Stimulated activated CD4-positive, alpha-beta T cell treated with anti-CD3 and anti-CD28 coated beads, Interleukin-4, amount 100 ng/mL, for 48 hours (primary cell): ENCODE measurements around the gene MEIOSIN.
"Not testable (repeated sequence)": the region's sequence is repeated elsewhere in the genome, so short reads cannot be mapped to it uniquely, and the experiment has no call there.

Source experiments
- DNase-seq, 2 donors: peaks; one replicate each; pipeline ENCODE4 v3.0.0-alpha.2; 2020; ENCODE audit warnings: low read depth in 2 of 2

MEIOSIN gene

DNA sequence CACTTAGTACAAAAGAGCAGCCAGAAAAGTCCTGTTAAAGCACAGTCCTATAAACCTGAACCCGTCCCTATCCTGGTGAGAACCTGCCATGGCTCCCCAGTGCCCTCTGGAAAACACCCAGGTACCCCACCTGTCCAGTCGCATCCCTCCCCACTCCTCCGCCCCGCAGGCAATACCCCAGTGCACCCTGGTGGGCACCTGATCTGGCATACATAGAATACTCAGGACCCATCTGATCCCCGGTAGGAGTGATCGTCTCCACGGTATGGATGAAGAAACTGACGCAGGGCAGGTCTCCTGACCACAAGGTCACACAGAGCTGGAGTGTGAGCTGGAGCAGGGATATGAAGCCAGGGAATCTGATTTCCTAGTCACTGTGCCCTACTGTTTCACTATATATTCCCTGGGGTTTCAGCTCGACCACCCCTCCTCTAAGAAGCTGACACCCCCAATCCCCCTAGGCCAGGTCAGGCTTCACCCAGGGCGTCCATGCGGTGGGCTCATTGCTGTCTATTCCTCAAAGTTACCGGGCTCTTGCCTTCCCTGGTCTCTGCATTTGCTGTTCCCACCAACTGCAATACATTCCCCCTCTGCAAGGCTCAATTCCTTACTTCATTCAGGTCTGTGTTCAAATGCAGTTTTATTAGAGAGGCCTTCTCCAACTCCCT is 15.1 kb upstream of the MEIOSIN start:
- no peak for DNase-seq

DNA sequence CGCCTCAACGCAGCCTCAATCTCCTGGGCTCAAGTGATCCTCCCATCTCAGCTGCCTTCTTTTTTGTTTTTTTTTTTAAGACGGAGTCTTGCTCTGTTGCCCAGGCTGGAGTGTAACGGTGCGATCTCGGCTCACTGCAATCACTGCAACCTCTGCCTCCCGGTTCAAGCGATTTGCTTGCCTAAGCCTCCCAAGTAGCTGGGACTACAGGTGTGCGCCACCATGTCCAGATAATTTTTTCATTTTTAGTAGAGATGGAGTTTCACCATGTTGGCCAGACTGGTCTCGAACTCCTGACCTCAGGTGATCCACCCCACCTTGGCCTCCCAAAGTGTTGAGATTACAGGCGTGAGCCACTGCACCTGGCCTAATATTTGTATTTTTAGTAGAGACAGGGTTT is 13.2 kb upstream of the MEIOSIN start:
- not testable (repeated sequence) for DNase-seq

DNA sequence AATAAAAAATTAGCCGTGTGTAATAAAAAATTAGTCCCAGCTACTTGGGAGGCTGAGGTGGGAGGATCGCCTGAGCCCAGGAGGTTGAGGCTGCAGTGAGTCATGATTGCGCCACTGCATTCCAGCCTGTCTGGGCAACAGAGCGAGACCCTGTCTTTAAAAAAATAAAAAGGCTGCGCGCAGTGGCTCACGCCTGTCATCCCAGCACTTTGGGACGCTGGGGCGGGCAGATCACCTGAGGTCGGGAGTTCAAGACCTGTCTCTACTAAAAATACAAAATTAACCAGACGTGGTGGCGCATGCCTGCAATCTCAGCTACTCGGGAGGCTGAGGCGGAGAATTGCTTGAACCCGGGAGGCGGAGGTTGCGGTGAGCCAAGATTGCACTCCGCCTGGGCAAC is 4.6 kb upstream of the MEIOSIN start:
- DNase-seq: not testable (repeated sequence)

DNA sequence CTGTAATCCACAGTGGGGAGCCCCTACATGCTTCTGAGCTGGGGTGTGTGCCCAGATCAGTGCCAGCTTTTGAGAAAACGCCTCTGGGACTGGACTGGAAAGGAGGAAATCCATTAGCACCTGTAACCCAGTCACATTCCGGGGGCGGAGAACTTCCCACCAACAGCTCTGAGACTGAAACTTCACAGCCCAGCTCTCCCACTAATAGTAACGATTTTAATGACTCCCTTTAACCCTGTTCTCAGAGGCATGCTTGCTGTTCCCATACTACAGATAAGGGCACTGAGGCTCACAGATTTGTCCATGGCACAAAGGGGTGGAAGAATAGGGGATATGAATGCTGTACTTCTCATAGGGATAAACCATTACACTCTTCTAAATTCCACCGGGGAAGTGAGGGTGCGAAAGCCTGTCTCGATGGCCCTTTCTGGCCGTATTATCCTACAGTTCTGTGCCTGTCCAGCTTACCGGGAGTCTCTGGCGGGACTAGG is 3.4 kb upstream of the MEIOSIN start:
- no peak for DNase-seq

- peak; percentile 90 to 94 for DNase-seq
Measured at GRCh38 chr19:45730368-45731288, 2.6 kb upstream of the MEIOSIN start, which contains the start of gene FBXO46. TSS of gene FBXO46 (minus strand) at chr19:45730896. CDS start at chr19:45713495, 17,401 bp downstream.

GRCh38 chr19:45739498-45740439 is 6.5 kb downstream of the MEIOSIN start:
- no peak for DNase-seq

DNA sequence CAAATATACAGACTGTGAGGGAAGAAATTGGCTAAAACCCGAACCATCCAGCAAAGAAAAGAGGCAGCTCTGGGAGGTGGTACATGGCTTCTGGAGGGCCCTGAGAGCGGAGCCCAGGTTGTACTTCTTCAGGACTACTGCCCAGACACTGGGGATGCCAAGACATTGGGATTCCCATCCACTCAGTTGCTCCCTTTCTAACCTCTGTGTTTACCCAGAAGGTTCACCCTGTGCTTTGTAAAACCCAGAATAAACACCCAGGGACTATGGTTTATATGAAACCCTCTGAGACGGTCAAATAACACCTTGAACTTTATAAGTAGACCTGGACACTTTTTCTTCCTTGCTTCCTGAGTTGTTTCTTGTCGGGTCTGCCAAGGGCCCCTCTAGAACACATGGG is 9.7 kb downstream of the MEIOSIN start:
- no peak for DNase-seq

DNA sequence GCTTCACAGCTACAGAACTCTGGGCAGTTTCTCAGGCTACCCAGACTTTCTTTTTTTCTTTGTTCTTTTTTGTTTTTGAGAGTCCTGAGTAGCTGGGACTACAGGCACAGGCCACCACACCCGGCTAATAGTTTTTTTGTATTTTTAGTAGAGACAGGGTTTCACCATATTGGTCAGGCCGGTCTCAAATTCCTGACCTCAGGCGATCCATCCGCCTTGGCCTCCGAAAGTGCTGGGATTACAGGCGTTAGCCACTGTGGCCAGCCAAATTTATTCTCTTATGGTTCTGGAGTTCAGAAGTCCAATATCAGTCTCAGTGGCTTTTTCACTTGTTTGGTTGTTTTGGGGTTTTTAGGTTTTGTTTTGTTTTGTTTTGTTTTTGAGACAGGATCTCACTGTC is 12.4 kb downstream of the MEIOSIN start:
- DNase-seq: no peak

DNA sequence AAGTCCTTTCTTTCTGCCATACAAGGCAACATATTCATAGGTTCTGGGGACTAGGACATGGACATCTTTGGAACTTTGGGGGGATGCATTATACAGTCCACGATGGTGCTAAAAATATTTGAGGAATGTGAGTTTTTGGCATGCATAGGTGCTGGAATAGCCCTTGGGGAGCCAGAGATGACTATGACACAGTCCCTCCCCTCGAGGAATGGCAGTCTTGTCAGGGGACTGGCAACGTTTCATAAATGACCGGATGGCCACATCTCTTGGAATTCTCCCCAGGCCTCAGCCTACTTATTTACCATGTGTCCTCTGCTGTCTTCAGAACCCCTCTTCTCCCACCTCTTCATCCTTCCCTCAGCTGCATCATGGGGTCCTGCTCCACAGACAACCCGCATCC is 13.6 kb downstream of the MEIOSIN start:
- no peak for DNase-seq

DNA sequence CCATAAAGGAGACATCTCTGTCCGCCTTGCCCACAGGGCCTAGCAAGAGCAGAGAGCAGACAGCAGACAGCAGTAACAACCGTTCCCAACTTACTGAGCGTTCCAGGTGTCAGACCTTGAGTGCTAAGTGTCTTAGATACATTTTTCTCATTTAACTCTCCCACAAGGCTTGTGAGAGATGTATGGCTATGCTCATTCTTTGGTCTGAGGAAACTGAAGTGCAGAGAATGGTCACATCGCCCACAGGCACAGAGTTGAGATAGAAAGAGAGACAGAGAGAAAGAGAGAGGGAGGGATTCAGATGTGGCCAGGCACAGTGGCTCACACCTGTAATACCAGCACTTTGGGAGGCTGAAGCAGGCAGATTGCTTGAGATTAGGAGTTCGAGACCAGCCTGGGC is 14.3 kb downstream of the MEIOSIN start:
- no peak for DNase-seq

GRCh38 chr19:45751483-45751882 is 18.2 kb downstream of the MEIOSIN start:
- not testable (repeated sequence) for DNase-seq

- DNase-seq: no peak
Measured at GRCh38 chr19:45752639-45753038, 19.4 kb downstream of the MEIOSIN start.

- no peak for DNase-seq
Measured at GRCh38 chr19:45753548-45753947, 20.3 kb downstream of the MEIOSIN start.

DNA sequence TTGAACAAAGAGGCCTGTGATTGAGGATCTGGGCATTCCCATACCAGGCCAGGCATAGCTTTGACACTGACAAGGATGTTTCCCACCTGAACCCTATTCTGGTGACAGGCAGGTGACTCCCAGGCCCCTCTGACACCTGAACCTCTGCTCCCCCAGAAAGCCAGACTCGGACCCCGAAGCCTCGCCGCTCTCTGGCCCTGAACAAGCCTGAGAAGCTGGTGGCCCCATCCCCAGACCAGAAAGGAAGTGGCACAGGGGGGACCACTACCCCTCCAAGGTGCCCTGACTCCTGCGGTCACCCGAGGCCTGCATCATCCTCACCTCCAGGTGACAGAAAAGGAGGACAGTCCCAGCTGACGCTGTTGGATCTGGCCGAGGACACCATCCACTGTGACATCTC is 21.1 kb downstream of the MEIOSIN start:
- DNase-seq: no peak

DNA sequence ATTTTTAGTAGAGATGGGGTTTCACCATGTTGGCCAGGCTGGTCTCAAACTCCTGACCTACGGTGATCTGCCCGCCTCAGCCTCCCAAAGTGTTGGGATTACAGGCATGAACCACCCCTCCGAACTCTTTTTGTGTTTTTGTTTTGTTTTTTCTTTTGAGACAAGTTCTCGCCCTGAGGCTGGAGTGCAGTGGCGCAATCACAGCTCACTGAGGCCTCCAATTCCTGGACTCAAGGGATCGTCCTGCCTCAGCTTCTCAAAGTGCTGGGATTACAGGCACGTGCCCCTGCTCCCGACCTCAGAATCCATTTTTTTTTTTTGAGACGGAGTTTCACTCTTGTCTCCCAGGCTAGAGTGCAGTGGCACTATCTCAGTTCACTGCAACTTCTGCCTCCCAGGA is 24.5 kb downstream of the MEIOSIN start:
- DNase-seq: no peak

DNA sequence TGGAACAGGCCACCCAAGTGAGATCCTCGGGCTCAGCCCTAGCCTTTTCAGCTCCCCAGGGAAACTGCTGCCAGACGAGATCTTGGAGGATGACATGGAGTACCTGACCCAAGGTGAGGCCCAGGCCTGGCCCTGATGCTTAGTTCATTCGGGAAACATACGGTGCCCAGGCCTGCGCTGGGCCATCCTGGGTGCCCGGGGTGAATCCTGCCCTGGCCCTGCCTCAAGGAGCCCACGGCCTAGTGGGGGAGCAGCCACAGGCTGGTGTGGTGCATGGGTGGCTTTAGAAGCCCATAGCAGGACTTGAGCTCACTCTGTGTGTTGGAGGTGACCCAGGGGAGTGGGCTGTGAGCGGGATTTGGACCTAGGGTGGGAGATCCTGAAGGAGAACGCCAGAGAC is 25.7 kb downstream of the MEIOSIN start:
- no peak for DNase-seq

DNA sequence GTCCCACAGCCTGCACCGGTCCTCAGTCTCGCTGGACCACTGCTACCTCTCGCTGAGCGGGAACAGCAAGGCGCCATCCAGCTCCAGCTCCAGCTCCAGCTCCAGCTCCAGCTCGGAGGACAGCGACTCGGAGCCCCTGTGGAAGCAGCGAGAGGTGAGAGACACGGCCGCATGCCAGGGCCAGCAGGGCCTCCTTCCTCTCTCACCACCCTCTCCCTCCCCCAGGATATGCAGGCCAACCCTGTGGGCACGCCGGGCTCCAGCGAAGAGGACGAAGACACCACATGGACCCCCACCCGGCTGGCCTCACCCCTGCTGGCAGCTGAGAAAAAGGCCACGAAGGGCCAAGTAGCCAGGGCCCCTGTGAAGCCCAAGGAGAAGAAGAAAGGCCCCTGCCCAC is 28.5 kb downstream of the MEIOSIN start:
- DNase-seq: no peak

- DNase-seq: no peak
Measured at GRCh38 chr19:45762870-45763631, 29.8 kb downstream of the MEIOSIN start.

- DNase-seq: no peak
Measured at GRCh38 chr19:45763691-45764294, 30.6 kb downstream of the MEIOSIN start.

DNA sequence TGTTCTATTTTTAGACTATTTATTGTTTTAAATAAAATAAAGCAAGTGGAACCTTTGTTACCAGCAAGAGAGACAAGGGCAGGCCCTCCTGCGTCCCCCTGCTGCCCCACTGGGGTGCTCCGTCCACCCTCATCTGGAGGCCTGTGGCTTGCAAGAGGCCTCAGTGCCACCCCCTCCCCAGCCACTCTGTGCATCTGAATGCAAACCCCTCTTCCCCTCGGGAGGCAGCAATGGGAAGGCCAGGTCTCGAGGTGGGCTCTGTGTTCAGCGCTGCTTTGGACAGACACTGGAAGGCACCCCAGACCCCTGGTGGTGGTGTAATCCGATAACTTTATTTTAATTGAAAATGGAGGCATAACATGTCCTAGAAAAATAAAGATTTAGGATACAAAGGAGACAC is 31.2 kb downstream of the MEIOSIN start:
- DNase-seq: no peak
